Mesendoderm (in vitro differentiated cells): ENCODE data around the gene EML4.

Experiments
- DNase-seq: peaks from one replicate; pipeline ENCODE4 v3.0.0; 2013
- H2AK5ac ChIP-seq: 2 replicates; pipeline ENCODE4 v1.6.1; 2013; ENCODE audit warnings: low read length, inconsistent platforms
- H2BK120ac ChIP-seq: 2 replicates; pipeline ENCODE4 v1.6.1; 2013; ENCODE audit warnings: low read depth, mild to moderate bottlenecking, low read length, moderate library complexity, mixed read lengths
- H2BK15ac ChIP-seq: replicated peaks from 2 replicates; pipeline ENCODE4 v1.6.1; 2013; ENCODE audit warnings: low read depth, mild to moderate bottlenecking, moderate library complexity
- H2BK5ac ChIP-seq: 2 replicates; pipeline ENCODE4 v1.6.1; 2013; ENCODE audit warnings: low read length, inconsistent platforms
- H3K18ac ChIP-seq: 2 replicates; pipeline ENCODE4 v1.6.1; 2013; ENCODE audit warnings: mild to moderate bottlenecking, low read length, mixed read lengths
- H3K23ac ChIP-seq: one replicate; pipeline ENCODE4 v1.6.1; 2013; ENCODE audit warnings: low read length
- H3K27ac ChIP-seq: 2 replicates; pipeline ENCODE4 v1.5.1; 2013; ENCODE audit warnings: low read depth, mild to moderate bottlenecking, inconsistent platforms, low read length, moderate library complexity
- H3K27me3 ChIP-seq: 2 replicates; pipeline ENCODE4 v1.6.1; 2013; ENCODE audit warnings: low read length, control low read depth, mild to moderate bottlenecking, inconsistent platforms; ENCODE audit not compliant: insufficient read depth, poor library complexity
- H3K36me3 ChIP-seq: 2 replicates; pipeline ENCODE4 v1.6.1; 2013; ENCODE audit warnings: low read length, inconsistent platforms; ENCODE audit not compliant: control insufficient read depth, insufficient read depth
- H3K4ac ChIP-seq: one replicate; pipeline ENCODE4 v1.6.1; 2013; ENCODE audit warnings: low read depth, mild to moderate bottlenecking, low read length, moderate library complexity
- H3K4me1 ChIP-seq: 2 replicates; pipeline ENCODE4 v1.6.1; 2013; ENCODE audit warnings: low read depth, low read length, inconsistent platforms; ENCODE audit not compliant: control insufficient read depth
- H3K4me2 ChIP-seq: 2 replicates; pipeline ENCODE4 v1.6.1; 2013; ENCODE audit warnings: low read length
- H3K4me3 ChIP-seq: 2 replicates; pipeline ENCODE4 v1.5.1; 2013; ENCODE audit warnings: mild to moderate bottlenecking, low read length
- H3K56ac ChIP-seq: one replicate; pipeline ENCODE4 v1.6.1; 2013; ENCODE audit warnings: low read length
- H3K79me1 ChIP-seq: 2 replicates; pipeline ENCODE4 v1.6.1; 2013; ENCODE audit warnings: low read length, inconsistent platforms
- H3K79me2 ChIP-seq: 2 replicates; pipeline ENCODE4 v1.6.1; 2013; ENCODE audit warnings: mild to moderate bottlenecking, low read length; ENCODE audit not compliant: control insufficient read depth, insufficient read depth
- H3K9ac ChIP-seq: 2 replicates; pipeline ENCODE4 v1.6.1; 2013; ENCODE audit warnings: low read length, inconsistent platforms
- H4K5ac ChIP-seq: one replicate; pipeline ENCODE4 v1.6.1; 2013; ENCODE audit warnings: low read length
- H4K8ac ChIP-seq: one replicate; pipeline ENCODE4 v1.6.1; 2013; ENCODE audit warnings: low read depth, mild to moderate bottlenecking, control low read depth, low read length, moderate library complexity
- WGBS: extraction: QIAGEN DNeasy Blood & Tissue Kit; methylation state at CpG from one replicate; pipeline ENCODE4 v1.1.7; 2013; ENCODE audit warnings: low lambda C conversion rate, missing lambda C conversion rate; ENCODE audit not compliant: insufficient coverage; ENCODE audit errors: extremely low coverage; 5-methylcytosine and 5-hydroxymethylcytosine counted together

EML4 gene

DNA sequence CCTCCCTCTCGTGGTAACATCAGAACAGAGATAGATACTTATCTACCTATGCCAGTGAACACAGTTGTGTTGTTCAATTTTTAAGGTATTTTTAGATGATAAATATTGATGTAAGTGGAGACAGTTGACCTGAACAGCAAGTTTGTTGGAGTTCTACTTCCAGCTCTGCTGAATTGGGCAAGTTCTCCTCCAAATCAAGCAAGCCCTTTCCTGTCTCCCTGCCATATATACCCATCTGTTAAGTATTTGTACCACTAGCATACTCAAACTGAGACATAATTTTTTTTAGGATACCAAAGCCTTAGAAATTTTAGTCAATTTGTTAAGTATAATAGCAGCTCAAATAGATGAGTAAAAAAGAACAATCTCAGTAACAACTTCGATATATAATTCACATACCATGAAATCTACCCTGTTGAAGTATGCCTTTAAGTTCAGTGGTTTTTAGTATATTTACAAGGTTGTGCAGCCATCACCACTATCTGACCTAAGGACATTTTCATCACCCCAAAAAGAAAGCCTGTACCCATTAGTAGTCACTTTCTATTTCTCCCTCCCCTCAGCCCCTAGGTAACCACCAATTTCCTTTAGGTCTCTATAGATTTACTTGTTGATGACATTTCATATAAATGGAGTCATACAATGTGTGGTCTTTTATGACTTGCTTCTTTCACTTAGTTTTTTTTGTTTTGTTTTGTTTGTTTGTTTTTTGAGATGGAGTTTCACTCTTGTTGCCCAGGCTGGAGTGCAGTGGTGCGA is 130.0 kb downstream of the EML4 start:
- H3K18ac ChIP-seq, result no peak overlapping the region
- H3K4me3 ChIP-seq, result no peak overlapping the region
- H3K4me2 ChIP-seq, result no peak overlapping the region
- no peak overlapping the region for H3K27ac ChIP-seq
- H3K36me3 ChIP-seq, result peaks cover 2% of the 10 kb centered on the region
- no peak overlapping the region for H2BK120ac ChIP-seq
- no peaks in the 10 kb centered on the region for H3K79me2 ChIP-seq
- no peak for DNase-seq
- H2BK5ac ChIP-seq, result no peak overlapping the region
- no peaks in the 10 kb centered on the region for H3K27me3 ChIP-seq
- no peak overlapping the region for H4K5ac ChIP-seq
- H3K23ac ChIP-seq, result no peak overlapping the region
- no peak overlapping the region for H2BK15ac ChIP-seq
- H3K9ac ChIP-seq, result no peak overlapping the region
- no peak overlapping the region for H3K56ac ChIP-seq
- H2AK5ac ChIP-seq, result no peak overlapping the region
- no CpG with 5 or more reads among the region's 3 CpGs for WGBS
- no peak overlapping the region for H4K8ac ChIP-seq
- no peak overlapping the region for H3K4ac ChIP-seq
- H3K4me1 ChIP-seq, result no peaks in the 10 kb centered on the region
- no peaks in the 10 kb centered on the region for H3K79me1 ChIP-seq

DNA sequence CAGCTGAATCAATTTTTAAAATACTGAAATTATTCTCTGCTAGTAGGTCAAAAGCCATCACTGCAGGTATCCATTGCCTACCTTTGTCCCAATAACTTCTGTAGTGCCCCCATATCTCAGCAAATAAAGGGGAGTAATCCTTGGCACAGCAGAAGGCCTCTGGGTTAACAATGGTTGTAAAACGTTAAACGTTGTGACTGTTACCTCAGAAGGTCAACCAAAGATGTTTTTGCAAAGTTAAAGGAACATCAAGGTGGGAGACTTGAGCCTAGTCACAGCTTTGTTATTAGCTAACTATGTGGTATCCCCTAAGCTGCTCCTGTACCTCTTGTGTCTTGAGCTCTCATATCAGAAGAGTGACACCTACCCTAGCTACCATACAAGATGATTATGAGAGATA is 131.4 kb downstream of the EML4 start:
- Histone ChIP-seq H3K4me2 (no peak overlapping the region), H2BK120ac (no peak overlapping the region), H3K4me1 (no peaks in the 10 kb centered on the region), H2BK15ac (no peak overlapping the region), H3K9ac (no peak overlapping the region), H2BK5ac (no peak overlapping the region), H3K4me3 (no peak overlapping the region), H3K36me3 (peaks cover 2% of the 10 kb centered on the region), H4K8ac (no peak overlapping the region), H3K23ac (no peak overlapping the region), H4K5ac (no peak overlapping the region), H3K56ac (no peak overlapping the region), H3K79me1 (no peaks in the 10 kb centered on the region), H3K27ac (no peak overlapping the region), H3K79me2 (no peaks in the 10 kb centered on the region), H3K4ac (no peak overlapping the region), H3K18ac (no peak overlapping the region), H3K27me3 (no peaks in the 10 kb centered on the region), H2AK5ac (no peak overlapping the region)
- WGBS, result no CpG with 5 or more reads among the region's 2 CpGs
- DNase-seq, result no peak

GRCh38 chr2:42303252-42303651 is 134.1 kb downstream of the EML4 start:
- no peaks in the 10 kb centered on the region for H3K4me1 ChIP-seq
- H3K27me3 ChIP-seq, result no peaks in the 10 kb centered on the region
- no peak overlapping the region for H2BK5ac ChIP-seq
- H3K18ac ChIP-seq, result no peak overlapping the region
- no peak overlapping the region for H3K9ac ChIP-seq
- H2BK15ac ChIP-seq, result no peak overlapping the region
- H4K5ac ChIP-seq, result no peak overlapping the region
- no peak overlapping the region for H3K4me2 ChIP-seq
- no peak for DNase-seq
- WGBS, result no CpG with 5 or more reads among the region's 3 CpGs
- H3K4me3 ChIP-seq, result no peak overlapping the region
- H3K27ac ChIP-seq, result no peak overlapping the region
- no peak overlapping the region for H4K8ac ChIP-seq
- no peak overlapping the region for H2AK5ac ChIP-seq
- H3K4ac ChIP-seq, result no peak overlapping the region
- no peak overlapping the region for H2BK120ac ChIP-seq
- H3K79me2 ChIP-seq, result no peaks in the 10 kb centered on the region
- no peaks in the 10 kb centered on the region for H3K79me1 ChIP-seq
- H3K23ac ChIP-seq, result no peak overlapping the region
- peaks cover 2% of the 10 kb centered on the region for H3K36me3 ChIP-seq
- no peak overlapping the region for H3K56ac ChIP-seq

DNA sequence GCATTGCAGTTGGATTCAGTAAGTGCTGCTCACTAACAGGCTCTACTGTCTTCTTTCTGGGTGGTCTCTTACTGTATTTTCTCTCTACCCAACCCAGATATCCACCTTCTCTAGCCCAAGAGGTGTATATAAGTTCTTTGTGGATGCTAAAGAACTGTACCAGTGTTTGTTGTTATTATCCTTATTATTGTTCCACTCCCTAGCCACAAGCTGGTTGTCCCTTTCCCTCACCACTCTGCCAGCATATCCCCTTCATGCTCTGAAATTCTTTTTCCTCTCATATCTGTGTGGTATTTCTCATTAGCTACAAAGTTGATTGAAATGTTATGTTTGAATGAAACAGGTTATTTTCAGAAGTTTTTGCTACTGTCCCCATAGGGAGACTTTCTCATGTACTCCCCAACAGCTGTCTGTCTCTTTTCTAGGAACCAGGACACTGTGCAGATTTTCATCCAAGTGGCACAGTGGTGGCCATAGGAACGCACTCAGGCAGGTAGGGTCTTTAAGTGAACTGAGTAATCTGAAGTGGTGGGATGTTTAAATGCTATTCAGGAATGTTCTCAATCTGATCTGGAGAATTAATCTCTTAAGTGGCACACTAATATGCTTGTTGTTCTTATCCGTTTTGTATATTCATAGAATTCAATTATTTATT is 135.0 kb downstream of the EML4 start:
- no peak overlapping the region for H3K56ac ChIP-seq
- no peak overlapping the region for H2AK5ac ChIP-seq
- H3K4me2 ChIP-seq, result no peak overlapping the region
- no peak overlapping the region for H3K4ac ChIP-seq
- H4K5ac ChIP-seq, result no peak overlapping the region
- peaks cover 2% of the 10 kb centered on the region for H3K36me3 ChIP-seq
- H3K79me1 ChIP-seq, result no peaks in the 10 kb centered on the region
- no peaks in the 10 kb centered on the region for H3K27me3 ChIP-seq
- no peak overlapping the region for H3K23ac ChIP-seq
- no peaks in the 10 kb centered on the region for H3K4me1 ChIP-seq
- H2BK15ac ChIP-seq, result no peak overlapping the region
- H3K27ac ChIP-seq, result no peak overlapping the region
- no peak overlapping the region for H2BK5ac ChIP-seq
- H3K18ac ChIP-seq, result no peak overlapping the region
- no peak overlapping the region for H2BK120ac ChIP-seq
- no peak for DNase-seq
- no peak overlapping the region for H3K9ac ChIP-seq
- no CpG with 5 or more reads among the region's 2 CpGs for WGBS
- H3K4me3 ChIP-seq, result no peak overlapping the region
- H4K8ac ChIP-seq, result no peak overlapping the region
- no peaks in the 10 kb centered on the region for H3K79me2 ChIP-seq

DNA sequence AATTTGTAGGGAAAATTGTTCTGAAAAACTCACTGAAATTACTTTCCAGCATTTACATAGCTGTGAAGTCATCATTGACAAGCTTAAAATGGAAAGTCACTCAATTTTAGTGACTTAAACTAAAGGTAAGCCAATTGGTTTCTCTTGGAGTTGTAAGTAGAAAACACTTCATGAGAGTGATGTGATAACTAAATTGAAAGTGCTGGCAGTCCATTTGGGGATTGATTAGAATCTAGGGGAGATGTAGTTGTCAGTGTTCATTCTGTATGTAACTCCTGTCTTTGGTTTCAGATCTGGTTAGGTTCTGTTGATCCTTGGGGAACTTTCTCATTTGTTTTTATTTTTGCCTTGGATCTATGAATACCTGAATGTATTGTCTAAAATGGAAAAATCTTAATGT is 138.0 kb downstream of the EML4 start:
- no peak overlapping the region for H4K8ac ChIP-seq
- H3K4ac ChIP-seq, result no peak overlapping the region
- H4K5ac ChIP-seq, result no peak overlapping the region
- no peaks in the 10 kb centered on the region for H3K27me3 ChIP-seq
- H3K18ac ChIP-seq, result no peak overlapping the region
- no peak overlapping the region for H3K9ac ChIP-seq
- H2BK120ac ChIP-seq, result no peak overlapping the region
- H3K4me2 ChIP-seq, result no peak overlapping the region
- no peak overlapping the region for H3K4me3 ChIP-seq
- no peak overlapping the region for H3K27ac ChIP-seq
- H2AK5ac ChIP-seq, result no peak overlapping the region
- DNase-seq, result no peak
- H2BK15ac ChIP-seq, result no peak overlapping the region
- no peaks in the 10 kb centered on the region for H3K79me2 ChIP-seq
- H3K79me1 ChIP-seq, result no peaks in the 10 kb centered on the region
- no peak overlapping the region for H3K23ac ChIP-seq
- no peaks in the 10 kb centered on the region for H3K4me1 ChIP-seq
- H3K36me3 ChIP-seq, result peaks cover 2% of the 10 kb centered on the region
- no peak overlapping the region for H3K56ac ChIP-seq
- no peak overlapping the region for H2BK5ac ChIP-seq

- Histone ChIP-seq H3K4ac (no peak overlapping the region), H3K9ac (no peak overlapping the region), H2BK5ac (no peak overlapping the region), H3K79me1 (no peaks in the 10 kb centered on the region), H3K27ac (no peak overlapping the region), H4K5ac (no peak overlapping the region), H3K18ac (no peak overlapping the region), H3K4me2 (no peak overlapping the region), H3K4me3 (no peak overlapping the region), H4K8ac (no peak overlapping the region), H3K79me2 (no peaks in the 10 kb centered on the region), H2AK5ac (no peak overlapping the region), H3K4me1 (no peaks in the 10 kb centered on the region), H3K27me3 (no peaks in the 10 kb centered on the region), H2BK120ac (no peak overlapping the region), H2BK15ac (no peak overlapping the region), H3K23ac (no peak overlapping the region), H3K36me3 (no peaks in the 10 kb centered on the region), H3K56ac (no peak overlapping the region)
- WGBS, result no CpG with 5 or more reads among the region's 2 CpGs
- DNase-seq, result no peak
These were observed 140.2 kb downstream of the EML4 start for GRCh38 chr2:42309366-42309765.
